Retinal pigment epithelial cell (primary cell): Measurements from ENCODE around the gene TENM3.
"Not testable (repeated sequence)": the region's sequence is repeated elsewhere in the genome, so short reads cannot be mapped to it uniquely, and the experiment has no call there.

Source experiments
- DNase-seq: peaks from one replicate; pipeline ENCODE4 v3.0.0-alpha.2; 2010; ENCODE audit warnings: low read depth
- H3K4me3 ChIP-seq: 2 replicates; pipeline ENCODE4 v1.5.1; 2011; ENCODE audit warnings: mild to moderate bottlenecking, low read length, control low read depth, moderate library complexity
- CTCF ChIP-seq: conservative IDR thresholded peaks from 2 replicates; pipeline ENCODE4 v1.5.1; 2011; ENCODE audit warnings: low read depth, low read length, control low read depth, inconsistent platforms

The TENM3 gene

DNA sequence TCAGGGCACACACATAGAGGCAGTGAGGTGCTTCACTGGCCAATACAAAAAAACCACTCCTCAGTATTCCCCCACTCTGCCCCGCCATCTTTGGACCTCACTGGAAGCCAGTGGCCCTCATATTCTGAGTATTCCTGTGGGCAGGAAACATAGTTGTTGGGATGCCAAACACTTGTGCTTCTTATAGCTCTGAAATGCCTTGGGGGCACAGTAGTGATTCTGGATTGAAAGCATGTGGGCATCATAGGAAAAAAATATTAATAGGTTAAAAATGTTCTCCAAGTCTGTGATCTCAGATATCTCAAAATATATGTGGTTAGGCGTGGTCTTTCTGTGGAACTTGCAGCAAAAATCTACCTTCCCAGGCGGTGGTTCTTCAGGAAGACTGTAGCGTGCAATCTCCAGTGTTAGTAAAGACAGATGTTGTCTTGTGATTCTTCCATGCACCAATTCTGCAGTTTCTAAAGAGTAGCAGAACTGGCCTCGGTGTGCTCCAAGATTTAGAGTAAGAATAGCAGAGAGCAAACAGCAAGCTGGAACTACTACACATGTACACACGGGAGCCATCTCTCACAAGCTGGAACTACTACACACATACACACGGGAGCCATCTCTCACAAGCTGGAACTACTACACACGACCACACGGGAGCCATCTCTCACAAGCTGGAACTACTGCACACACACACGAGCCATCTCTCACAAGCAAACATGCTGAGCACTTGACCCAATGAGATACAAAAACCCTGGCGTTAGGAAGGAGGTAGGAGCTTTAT is 8.0 kb upstream of the TENM3 start:
- DNase-seq = no peak
- no peak for TF ChIP-seq CTCF

GRCh38 chr4:182236186-182236585 is 7.0 kb upstream of the TENM3 start:
- DNase-seq = no peak
- no peak for TF ChIP-seq CTCF
- no peak overlapping the region for H3K4me3 ChIP-seq

More for the DNA sequence above, 8.0 kb upstream of the TENM3 start:
- H3K4me3 ChIP-seq = no peak overlapping the region

DNA sequence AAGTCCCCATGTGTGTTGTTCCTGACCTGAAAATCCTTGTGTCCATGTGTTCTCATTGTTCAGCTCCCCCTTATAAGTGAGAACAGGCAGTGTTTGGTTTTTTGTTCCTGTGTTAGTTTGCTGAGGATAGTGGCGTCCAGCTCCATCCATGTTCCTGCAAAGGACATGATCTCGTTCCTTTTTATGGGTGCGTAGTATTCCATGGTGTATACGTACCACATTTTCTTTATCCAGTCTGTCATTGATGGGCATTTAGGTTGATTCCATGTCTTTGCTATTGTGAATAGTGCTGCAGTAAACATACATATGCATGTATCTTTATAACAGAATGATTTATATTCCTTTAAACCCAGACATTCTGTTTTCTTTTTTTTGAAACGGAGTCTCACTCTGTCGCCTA is 6.2 kb upstream of the TENM3 start:
- not testable (repeated sequence) for DNase-seq, H3K4me3 ChIP-seq

DNA sequence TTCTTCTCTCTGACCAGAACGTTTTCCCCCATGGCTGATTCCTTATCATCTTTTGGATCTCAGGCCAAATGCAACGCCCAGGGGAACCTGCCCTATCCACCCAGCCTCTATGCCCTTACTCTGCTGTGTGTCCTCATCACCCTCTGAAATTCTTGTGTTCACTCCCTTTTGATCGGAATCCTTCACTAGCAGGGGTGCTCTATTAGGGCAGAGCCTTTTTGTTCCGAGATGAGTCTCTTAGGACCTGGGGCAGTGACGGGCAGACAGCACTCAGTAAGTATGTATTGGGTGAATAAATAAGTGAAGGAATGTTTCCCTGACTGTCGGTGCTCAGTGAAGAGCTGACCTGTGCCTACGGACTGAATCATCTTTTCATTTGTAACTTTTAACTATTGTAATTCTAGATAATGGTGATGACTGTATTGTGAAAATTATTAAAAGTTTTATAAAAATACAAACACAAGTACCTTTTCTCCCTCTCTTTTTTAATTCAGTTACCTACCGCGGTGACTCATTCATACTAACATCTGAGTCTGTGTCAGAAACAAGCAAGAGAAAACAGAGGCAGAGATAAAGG is 4.8 kb upstream of the TENM3 start:
- no peak for TF ChIP-seq CTCF
- DNase-seq = no peak

GRCh38 chr4:182240161-182241130 is 2.8 kb upstream of the TENM3 start:
- TF ChIP-seq CTCF = no peak
- no peak overlapping the region for H3K4me3 ChIP-seq
- no peak for DNase-seq

More for the DNA sequence above, 4.8 kb upstream of the TENM3 start:
- H3K4me3 ChIP-seq = no peak overlapping the region

- not testable (repeated sequence) for H3K4me3 ChIP-seq, DNase-seq
These were observed 942 bp upstream of the TENM3 start for GRCh38 chr4:182242260-182242659.

GRCh38 chr4:182242787-182243186 is 415 bp upstream of the TENM3 start:
- DNase-seq = no peak
- H3K4me3 ChIP-seq = no peak overlapping the region
- no peak for TF ChIP-seq CTCF
